Neural progenitor cell (in vitro differentiated cells): ENCODE data around the gene SMAP1.

Source experiments
- CTCF ChIP-seq: fragments of 200-600 bp; sonication (generic); IDR thresholded peaks from 2 replicates; pipeline ENCODE4 v1.5.1; 2017; ENCODE audit warnings: antibody characterized with exemption, mild to moderate bottlenecking
- EZH2 ChIP-seq: fragments of 200-600 bp; sonication (generic); IDR thresholded peaks from 2 replicates; pipeline ENCODE4 v1.6.1; 2017; ENCODE audit warnings: antibody characterized with exemption, mild to moderate bottlenecking, moderate library complexity
- EZH2phosphoT487 ChIP-seq: fragments of 200-600 bp; sonication (generic); IDR thresholded peaks from 2 replicates; pipeline ENCODE4 v1.6.1; 2017; ENCODE audit warnings: antibody characterized with exemption

DNA sequence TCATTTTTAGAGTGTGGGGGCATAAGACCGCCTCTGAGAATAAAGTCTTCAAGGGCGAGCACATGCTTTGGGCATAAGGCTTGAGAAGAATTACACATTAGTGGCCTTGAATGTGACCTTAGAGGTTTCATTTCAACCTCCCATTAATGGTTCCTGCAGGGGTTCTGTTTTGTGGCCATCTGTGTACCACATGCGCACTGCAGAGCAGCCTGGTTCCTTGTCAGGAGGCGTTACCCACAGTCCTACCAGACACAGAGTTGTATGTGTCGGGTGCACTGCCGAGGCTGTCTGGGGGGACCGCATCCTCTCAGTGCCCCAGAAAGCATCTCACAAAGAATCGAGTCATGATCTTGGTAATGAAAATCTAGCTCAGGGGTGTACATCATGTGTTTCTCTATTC, 173.4 kb downstream of the SMAP1 start:
- TF ChIP-seq CTCF: no peak
- TF ChIP-seq EZH2: no peak
- TF ChIP-seq EZH2phosphoT487: no peak
